Keratinocyte (primary cell): Measurements from ENCODE around the gene MIS18A.
"Not testable (repeated sequence)": the region's sequence is repeated elsewhere in the genome, so short reads cannot be mapped to it uniquely, and the experiment has no call there.

Experiments used
- CTCF ChIP-seq, 3 experiments: IDR thresholded peaks in 1 of 3; conservative IDR thresholded peaks in 1 of 3; optimal IDR thresholded peaks in 1 of 3; 2 replicates in 2 of 3; 3 replicates in 1 of 3; pipeline versions ENCODE3 to v1.5.1; 2011; ENCODE audit warnings: low read length in 3 of 3, mild to moderate bottlenecking in 3 of 3, moderate library complexity in 2 of 3, control low read depth in 1 of 3, inconsistent platforms in 1 of 3; ENCODE audit not compliant: insufficient read depth in 2 of 3; ENCODE audit errors: extremely low read depth in 1 of 3
- EZH2 ChIP-seq: IDR thresholded peaks from one replicate; pipeline ENCODE4 v1.6.1; 2012; ENCODE audit warnings: inconsistent platforms, mild to moderate bottlenecking, low read length, moderate library complexity

GRCh38 chr21:32310976-32311375 is 32.1 kb upstream of the MIS18A start:
- TF ChIP-seq CTCF (optimal IDR thresholded peaks at IDR 0.05 in 1 of 3, IDR thresholded peaks at IDR 0.05 in 1 of 3, conservative IDR thresholded peaks at IDR 0.05 in 1 of 3; ENCODE audit: extremely low read depth in 1 of 3, insufficient read depth in 2 of 3, low read length in 3 of 3); EZH2: not testable (repeated sequence)
